NOMO-1 treated with dmso at 0.1 percent for 144 hours (cell line): ENCODE results near the gene FAM20A.
A peak's percentile ranks its signal among the peaks of the same experiment; 100 is the strongest.
"Not testable (repeated sequence)": the region's sequence is repeated elsewhere in the genome, so short reads cannot be mapped to it uniquely, and the experiment has no call there.

Experiments
- DNase-seq: peaks from one replicate; lab custom pipeline; 2025; ENCODE audit not compliant: unreplicated experiment; lab: John Stamatoyannopoulos, UW

FAM20A gene

GRCh38 chr17:68505951-68506350 lies 95.2 kb downstream of the FAM20A start:
- DNase-seq, result peak; percentile 5

- no peak for DNase-seq
Measured at GRCh38 chr17:68501074-68501473, 100.1 kb downstream of the FAM20A start.

GRCh38 chr17:68499587-68499986 lies 101.6 kb downstream of the FAM20A start:
- no peak for DNase-seq

GRCh38 chr17:68498479-68499326 lies 102.5 kb downstream of the FAM20A start:
- DNase-seq, result peak; percentile 27

GRCh38 chr17:68497885-68498319 lies 103.3 kb downstream of the FAM20A start:
- peak; percentile 83 for DNase-seq

- DNase-seq, result no peak
Measured at GRCh38 chr17:68495081-68495480, 106.1 kb downstream of the FAM20A start.

- DNase-seq, result not testable (repeated sequence)
Measured at GRCh38 chr17:68492394-68493054, 108.6 kb downstream of the FAM20A start.

GRCh38 chr17:68491381-68492231 lies 109.6 kb downstream of the FAM20A start:
- DNase-seq, result peak; percentile 81

- no peak for DNase-seq
Measured at GRCh38 chr17:68489919-68490318, 111.2 kb downstream of the FAM20A start.
